Astrocyte (in vitro differentiated cells and primary cell): ENCODE results near the gene ADD3.

Experiments
- EZH2 ChIP-seq: IDR thresholded peaks from 2 replicates; pipeline ENCODE4 v1.6.1; 2012; ENCODE audit warnings: mild to moderate bottlenecking, low read length, inconsistent platforms; ENCODE audit not compliant: insufficient read depth
- TF ChIP-seq, protein P1 (sequence below): IDR thresholded peaks from 2 replicates; pipeline ENCODE4 v1.5.1; 2011; ENCODE audit warnings: low read depth, mild to moderate bottlenecking, inconsistent platforms, low read length, moderate library complexity; ENCODE audit not compliant: insufficient read depth

DNA sequence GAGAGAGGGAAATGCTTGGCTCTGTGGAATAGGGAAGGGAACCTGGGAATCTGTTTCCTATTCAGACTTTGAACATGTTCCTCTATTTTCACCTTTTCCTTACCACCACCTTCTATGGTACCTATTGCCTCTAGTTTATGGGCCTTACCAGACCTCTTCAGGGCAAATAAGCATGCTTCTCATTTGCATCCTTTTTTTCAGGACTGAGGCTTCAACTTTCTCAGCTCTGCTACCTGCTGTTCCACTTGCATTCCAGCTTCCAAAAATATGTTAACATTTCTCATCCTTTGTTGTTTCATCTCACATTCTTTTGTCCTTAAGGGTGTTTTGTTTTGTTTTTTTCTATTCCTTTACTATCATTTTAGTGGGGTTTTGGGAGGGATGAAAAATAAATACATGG lies 121.7 kb downstream of the ADD3 start:
- TF ChIP-seq, protein P1, sequence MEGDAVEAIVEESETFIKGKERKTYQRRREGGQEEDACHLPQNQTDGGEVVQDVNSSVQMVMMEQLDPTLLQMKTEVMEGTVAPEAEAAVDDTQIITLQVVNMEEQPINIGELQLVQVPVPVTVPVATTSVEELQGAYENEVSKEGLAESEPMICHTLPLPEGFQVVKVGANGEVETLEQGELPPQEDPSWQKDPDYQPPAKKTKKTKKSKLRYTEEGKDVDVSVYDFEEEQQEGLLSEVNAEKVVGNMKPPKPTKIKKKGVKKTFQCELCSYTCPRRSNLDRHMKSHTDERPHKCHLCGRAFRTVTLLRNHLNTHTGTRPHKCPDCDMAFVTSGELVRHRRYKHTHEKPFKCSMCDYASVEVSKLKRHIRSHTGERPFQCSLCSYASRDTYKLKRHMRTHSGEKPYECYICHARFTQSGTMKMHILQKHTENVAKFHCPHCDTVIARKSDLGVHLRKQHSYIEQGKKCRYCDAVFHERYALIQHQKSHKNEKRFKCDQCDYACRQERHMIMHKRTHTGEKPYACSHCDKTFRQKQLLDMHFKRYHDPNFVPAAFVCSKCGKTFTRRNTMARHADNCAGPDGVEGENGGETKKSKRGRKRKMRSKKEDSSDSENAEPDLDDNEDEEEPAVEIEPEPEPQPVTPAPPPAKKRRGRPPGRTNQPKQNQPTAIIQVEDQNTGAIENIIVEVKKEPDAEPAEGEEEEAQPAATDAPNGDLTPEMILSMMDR: no peak
- TF ChIP-seq EZH2: no peak
